GM12801 (cell line): ENCODE data around the gene TRAF5.

Source experiments
- CTCF ChIP-seq: IDR thresholded peaks from one replicate; pipeline ENCODE4 v1.5.1; 2011; ENCODE audit warnings: control low read depth; ENCODE audit not compliant: insufficient read length; ENCODE audit errors: extremely low read depth

The TRAF5 gene

DNA sequence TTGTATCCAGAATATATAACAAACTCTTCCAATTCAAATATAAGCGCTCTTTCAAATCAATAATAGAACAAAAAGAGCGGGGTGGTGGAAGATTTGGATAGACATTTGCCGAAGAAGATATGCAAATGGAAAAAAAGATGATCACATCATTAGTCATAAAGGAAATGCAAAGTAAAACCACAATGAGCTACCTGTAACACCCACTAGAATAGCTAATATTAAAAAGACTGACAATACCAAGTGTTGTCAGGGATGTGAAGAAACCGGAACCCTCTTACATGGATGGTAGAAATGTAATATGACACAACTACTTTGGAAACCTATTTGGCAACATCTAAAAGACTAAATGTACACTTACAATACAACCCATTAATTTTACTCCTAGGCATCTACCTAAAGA lies 5.7 kb upstream of the TRAF5 start:
- TF ChIP-seq CTCF, result no peak

DNA sequence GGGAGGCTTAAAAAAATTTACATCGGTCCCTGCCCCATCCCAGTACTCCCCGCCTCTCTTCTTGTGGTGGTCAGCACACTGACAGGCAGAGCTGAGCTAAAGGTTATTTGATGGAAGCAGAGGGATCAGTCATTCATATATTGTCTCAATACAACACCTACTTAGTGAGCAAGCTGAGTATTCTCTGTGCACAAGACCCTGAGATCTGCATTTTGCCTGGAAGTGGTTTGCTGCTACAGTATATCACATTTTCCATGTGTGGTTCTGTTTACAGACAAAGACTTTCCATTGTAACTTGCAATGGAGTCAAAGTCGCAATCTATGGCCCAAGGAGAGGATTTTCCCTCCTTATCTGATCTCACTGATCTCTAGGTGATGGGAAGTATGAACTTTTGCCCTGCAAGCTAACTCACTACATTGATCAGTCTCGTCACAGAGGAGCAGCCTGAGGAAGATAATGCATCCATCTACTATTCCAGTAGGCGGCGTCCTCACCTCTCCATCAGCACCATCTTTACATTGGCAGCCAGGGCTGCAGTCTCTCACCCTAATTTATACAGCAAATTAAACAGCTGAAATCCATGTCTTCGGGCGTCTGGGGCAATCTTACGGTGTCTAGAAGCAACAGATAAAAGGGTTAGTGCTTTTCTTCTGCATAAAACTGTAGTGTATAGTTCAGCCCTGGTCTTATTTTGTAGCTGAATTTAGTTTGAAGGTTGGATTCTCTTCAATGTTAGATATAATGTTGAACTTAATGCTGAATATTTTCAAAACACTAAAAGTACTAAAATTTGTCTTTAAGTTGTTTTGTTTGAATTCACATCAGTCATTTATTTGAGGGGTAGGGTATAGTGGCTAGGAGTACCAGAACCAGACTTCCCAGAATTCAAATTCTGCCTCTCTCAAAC lies 3.2 kb upstream of the TRAF5 start:
- TF ChIP-seq CTCF, result peak; percentile 93

GRCh38 chr1:211324992-211325775 lies 1.4 kb upstream of the TRAF5 start:
- no peak for TF ChIP-seq CTCF

GRCh38 chr1:211326140-211326527 lies 499 bp upstream of the TRAF5 start:
- no peak for TF ChIP-seq CTCF

- TF ChIP-seq CTCF, result no peak
Observed at GRCh38 chr1:211327346-211327921, 801 bp downstream of the TRAF5 start.

- TF ChIP-seq CTCF, result no peak
Observed at GRCh38 chr1:211328084-211328694, 1.6 kb downstream of the TRAF5 start.

GRCh38 chr1:211328866-211329475 lies 2.3 kb downstream of the TRAF5 start:
- no peak for TF ChIP-seq CTCF
